HAP-1 (cell line): Measurements from ENCODE around the gene FAM156B.
"Not testable (repeated sequence)": the region's sequence is repeated elsewhere in the genome, so short reads cannot be mapped to it uniquely, and the experiment has no call there.

Source experiments
- DNase-seq, 2 experiments: peaks; one replicate each; pipeline ENCODE4 v3.0.0-alpha.2; 2016 to 2020; ENCODE audit warnings: low spot score in 2 of 2
- H3K27me3 ChIP-seq: fragments of 250-450 bp; sonication (Bioruptor Pico); 2 replicates; pipeline ENCODE4 v1.5.1; 2020; ENCODE audit warnings: low read depth, mild to moderate bottlenecking, moderate library complexity
- H3K36me3 ChIP-seq: fragments of 250-450 bp; sonication (Bioruptor Pico); replicated peaks from 2 replicates; pipeline ENCODE4 v1.5.1; 2020; ENCODE audit warnings: mild to moderate bottlenecking
- H3K4me1 ChIP-seq: fragments of 250-450 bp; sonication (Bioruptor Pico); 2 replicates; pipeline ENCODE4 v1.5.1; 2020; ENCODE audit warnings: mild to moderate bottlenecking
- H3K4me3 ChIP-seq: fragments of 250-450 bp; sonication (Bioruptor Pico); 2 replicates; pipeline ENCODE4 v1.5.1; 2020; ENCODE audit warnings: mild to moderate bottlenecking, moderate library complexity
- H3K9me3 ChIP-seq: fragments of 250-450 bp; sonication (Bioruptor Pico); 2 replicates; pipeline ENCODE4 v1.5.1; 2020; ENCODE audit warnings: mild to moderate bottlenecking, moderate library complexity
- in situ Hi-C: fragments of 300-500 bp; cut with MboI; formaldehyde crosslinking; loops from 3 replicates; pipeline ENCODE4 v1.14.3; 2020; ENCODE audit warnings: low sequenced_read_pairs, inconsistent platforms, mixed read lengths

Gene FAM156B

GRCh38 chrX:52896438-52896837 lies 692 bp upstream of the FAM156B start:
- in situ Hi-C loops, H3K9me3 ChIP-seq, H3K4me1 ChIP-seq, H3K4me3 ChIP-seq, H3K36me3 ChIP-seq, DNase-seq, H3K27me3 ChIP-seq: not testable (repeated sequence)

GRCh38 chrX:52905531-52905930 lies 8.4 kb downstream of the FAM156B start:
- H3K27me3 ChIP-seq, H3K36me3 ChIP-seq, H3K4me3 ChIP-seq, in situ Hi-C loops, H3K4me1 ChIP-seq, DNase-seq, H3K9me3 ChIP-seq: not testable (repeated sequence)

GRCh38 chrX:52906072-52906471 lies 8.9 kb downstream of the FAM156B start:
- DNase-seq, H3K9me3 ChIP-seq, in situ Hi-C loops, H3K4me3 ChIP-seq, H3K36me3 ChIP-seq, H3K27me3 ChIP-seq, H3K4me1 ChIP-seq: not testable (repeated sequence)

- H3K9me3 ChIP-seq, H3K27me3 ChIP-seq, H3K36me3 ChIP-seq, H3K4me3 ChIP-seq, DNase-seq, in situ Hi-C loops, H3K4me1 ChIP-seq: not testable (repeated sequence)
These were observed 10.0 kb downstream of the FAM156B start for GRCh38 chrX:52907137-52907536.

- H3K9me3 ChIP-seq, H3K4me1 ChIP-seq, DNase-seq, H3K4me3 ChIP-seq, H3K27me3 ChIP-seq, in situ Hi-C loops, H3K36me3 ChIP-seq: not testable (repeated sequence)
These were observed 10.8 kb downstream of the FAM156B start for GRCh38 chrX:52907900-52908299.

GRCh38 chrX:52909313-52909969 lies 12.3 kb downstream of the FAM156B start:
- H3K27me3 ChIP-seq, in situ Hi-C loops, H3K9me3 ChIP-seq, H3K4me3 ChIP-seq, DNase-seq, H3K36me3 ChIP-seq, H3K4me1 ChIP-seq: not testable (repeated sequence)

GRCh38 chrX:52913681-52914080 lies 16.6 kb downstream of the FAM156B start:
- in situ Hi-C loops, H3K4me3 ChIP-seq, H3K4me1 ChIP-seq, H3K27me3 ChIP-seq, H3K9me3 ChIP-seq, DNase-seq, H3K36me3 ChIP-seq: not testable (repeated sequence)

- in situ Hi-C loops = not testable (repeated sequence)
These were observed 17.6 kb downstream of the FAM156B start for GRCh38 chrX:52914704-52915103.

GRCh38 chrX:52923781-52924241 lies 26.7 kb downstream of the FAM156B start:
- no peaks in the 10 kb centered on the region for H3K9me3 ChIP-seq
- peaks cover 6% of the 10 kb centered on the region; the same call in 1 of the 2 replicates for H3K4me1 ChIP-seq
- no peak for DNase-seq
- H3K27me3 ChIP-seq = no peaks in the 10 kb centered on the region
- H3K4me3 ChIP-seq = no peak overlapping the region
- H3K36me3 ChIP-seq = no peaks in the 10 kb centered on the region
- in situ Hi-C loops = no loop called here

More at GRCh38 chrX:52914704-52915103, 17.6 kb downstream of the FAM156B start:
- not testable (repeated sequence) for H3K4me1 ChIP-seq, H3K36me3 ChIP-seq, H3K27me3 ChIP-seq, H3K4me3 ChIP-seq, H3K9me3 ChIP-seq, DNase-seq

- H3K36me3 ChIP-seq, DNase-seq, H3K27me3 ChIP-seq, H3K4me1 ChIP-seq, in situ Hi-C loops, H3K9me3 ChIP-seq, H3K4me3 ChIP-seq: not testable (repeated sequence)
These were observed 33.1 kb downstream of the FAM156B start for GRCh38 chrX:52930214-52930613.

- Histone ChIP-seq H3K4me1 (0 out of 2 replicates have a peak, but pooled peaks cover 5% of the 10 kb centered on the region), H3K9me3 (no peaks in the 10 kb centered on the region), H3K27me3 (no peaks in the 10 kb centered on the region), H3K4me3 (no peak overlapping the region), H3K36me3 (no peaks in the 10 kb centered on the region)
- DNase-seq = no peak
- in situ Hi-C loops = no loop called here
These were observed 36.1 kb downstream of the FAM156B start for GRCh38 chrX:52933213-52933612.

GRCh38 chrX:52933976-52934703 lies 37.0 kb downstream of the FAM156B start:
- Histone ChIP-seq H3K4me1 (0 out of 2 replicates have a peak, but pooled peaks cover 5% of the 10 kb centered on the region), H3K36me3 (no peaks in the 10 kb centered on the region), H3K4me3 (peak overlapping the region; percentile 96), H3K27me3 (no peaks in the 10 kb centered on the region), H3K9me3 (no peaks in the 10 kb centered on the region)
- in situ Hi-C loops = no loop called here
- DNase-seq = peak in 1 of 2 experiments; percentile 14

GRCh38 chrX:52934704-52935469 lies 37.8 kb downstream of the FAM156B start:
- Histone ChIP-seq H3K4me1 (0 out of 2 replicates have a peak, but pooled peaks cover 5% of the 10 kb centered on the region), H3K27me3 (no peaks in the 10 kb centered on the region), H3K4me3 (peak overlapping the region; percentile 96), H3K36me3 (no peaks in the 10 kb centered on the region), H3K9me3 (no peaks in the 10 kb centered on the region)
- DNase-seq = peak; percentile 94 to 97
- in situ Hi-C loops = no loop called here

GRCh38 chrX:52935470-52935784 lies 38.3 kb downstream of the FAM156B start:
- in situ Hi-C loops = not testable (repeated sequence)

More at GRCh38 chrX:52935470-52935784, 38.3 kb downstream of the FAM156B start:
- not testable (repeated sequence) for H3K9me3 ChIP-seq, H3K4me1 ChIP-seq, DNase-seq, H3K27me3 ChIP-seq, H3K36me3 ChIP-seq
- H3K4me3 ChIP-seq = peak overlapping the region; percentile 96
